GM23338 (cell line): ENCODE results near the gene CHD9. TPM values are rescaled to one million over a fixed set of nuclear protein-coding genes. Genes with fewer than 3 reads are reported as not detected.

Source experiments
- ATAC-seq: fragments of 200-7000 bp; cut with Tn5 transposase; 3 replicates; pipeline ENCODE4 v1.9.1; 2020
- DNase-seq: peaks from one replicate; pipeline ENCODE4 v3.0.0-alpha.2; 2015; ENCODE audit warnings: low spot score
- H2AFZ ChIP-seq: fragments of 200-600 bp; sonication (generic); 2 replicates; pipeline ENCODE4 v1.8.0; 2016; ENCODE audit warnings: antibody characterized with exemption, mild to moderate bottlenecking, moderate library complexity
- H3F3A ChIP-seq: fragments of 200-600 bp; sonication (generic); replicated peaks from 2 replicates; pipeline ENCODE4 v1.8.0; 2017; ENCODE audit warnings: antibody characterized with exemption, mixed run types, low read depth
- H3K27ac ChIP-seq: fragments of 200-600 bp; sonication (generic); 2 replicates; pipeline ENCODE4 v1.6.1; 2016; ENCODE audit warnings: low read depth
- H3K27me3 ChIP-seq: fragments of 200-600 bp; sonication (generic); 2 replicates; pipeline ENCODE4 v1.8.0; 2016; ENCODE audit warnings: mild to moderate bottlenecking, mixed run types, moderate library complexity; ENCODE audit not compliant: insufficient read depth
- H3K36me3 ChIP-seq: fragments of 200-600 bp; sonication (generic); 2 replicates; pipeline ENCODE4 v1.8.0; 2016; ENCODE audit warnings: mild to moderate bottlenecking; ENCODE audit not compliant: insufficient read depth
- H3K4me1 ChIP-seq: fragments of 200-600 bp; sonication (generic); 2 replicates; pipeline ENCODE4 v1.8.0; 2016; ENCODE audit warnings: mild to moderate bottlenecking, moderate library complexity; ENCODE audit not compliant: insufficient read depth
- H3K4me2 ChIP-seq: fragments of 200-600 bp; sonication (generic); 2 replicates; pipeline ENCODE4 v1.7.1; 2017; ENCODE audit warnings: mixed run types
- H3K4me3 ChIP-seq: fragments of 200-600 bp; sonication (generic); 2 replicates; pipeline ENCODE4 v1.6.1; 2016; ENCODE audit warnings: mixed run types
- H3K79me2 ChIP-seq: fragments of 200-600 bp; sonication (generic); replicated peaks from 2 replicates; pipeline ENCODE4 v1.8.0; 2017; ENCODE audit warnings: mild to moderate bottlenecking; ENCODE audit not compliant: insufficient read depth
- H3K9me2 ChIP-seq: fragments of 200-600 bp; sonication (generic); 2 replicates; pipeline ENCODE4 v1.8.0; 2017; ENCODE audit not compliant: insufficient read depth
- H4K20me1 ChIP-seq: fragments of 200-600 bp; sonication (generic); replicated peaks from 2 replicates; pipeline ENCODE4 v1.8.0; 2017; ENCODE audit warnings: mild to moderate bottlenecking; ENCODE audit not compliant: insufficient read depth
- H3K27ac Mint-ChIP-seq: 2 replicates; pipeline ENCODE4 v1.8.0; 2020; ENCODE audit warnings: inconsistent platforms, mild to moderate bottlenecking, moderate library complexity, mixed read lengths
- H3K27me3 Mint-ChIP-seq: 3 replicates; pipeline ENCODE4 v1.8.0; 2022; ENCODE audit warnings: low read depth, mild to moderate bottlenecking, moderate library complexity, mixed read lengths, inconsistent platforms; ENCODE audit not compliant: insufficient read depth, poor library complexity
- H3K36me3 Mint-ChIP-seq: 3 replicates; pipeline ENCODE4 v1.8.0; 2021; ENCODE audit warnings: low read depth, mild to moderate bottlenecking, inconsistent platforms, moderate library complexity, mixed read lengths
- H3K4me1 Mint-ChIP-seq: 3 replicates; pipeline ENCODE4 v1.8.0; 2020; ENCODE audit warnings: mild to moderate bottlenecking, inconsistent platforms, mixed read lengths
- H3K4me3 Mint-ChIP-seq: 3 replicates; pipeline ENCODE4 v1.8.0; 2021; ENCODE audit warnings: moderate library complexity, mild to moderate bottlenecking, inconsistent platforms, mixed read lengths
- H3K9me3 Mint-ChIP-seq: 3 replicates; pipeline ENCODE4 v1.8.0; 2020; ENCODE audit warnings: moderate library complexity, mild to moderate bottlenecking, inconsistent platforms, mixed read lengths
- CREB1 ChIP-seq: fragments of 250-450 bp; sonication (Bioruptor Pico); IDR thresholded peaks from 2 replicates; pipeline ENCODE4 v1.5.0; 2020; ENCODE audit warnings: low read depth, mild to moderate bottlenecking, moderate library complexity
- EZH2 ChIP-seq: fragments of 200-600 bp; sonication (generic); IDR thresholded peaks from one replicate; pipeline ENCODE4 v1.8.0; 2017; ENCODE audit warnings: antibody characterized with exemption, mild to moderate bottlenecking, low read depth; ENCODE audit not compliant: unreplicated experiment
- EZH2phosphoT487 ChIP-seq: fragments of 200-600 bp; sonication (generic); IDR thresholded peaks from one replicate; pipeline ENCODE4 v1.8.1; 2018; ENCODE audit warnings: antibody characterized with exemption; ENCODE audit not compliant: unreplicated experiment
- JUNB ChIP-seq: IDR thresholded peaks from one replicate; pipeline ENCODE4 v1.6.1; 2016; ENCODE audit warnings: antibody characterized with exemption; ENCODE audit not compliant: unreplicated experiment
- NANOG ChIP-seq: IDR thresholded peaks from 2 replicates; pipeline ENCODE4 v1.6.1; 2016; ENCODE audit warnings: antibody characterized with exemption, borderline replicate concordance
- POLR2AphosphoS5 ChIP-seq: IDR thresholded peaks from 2 replicates; pipeline ENCODE4 v1.6.1; 2016; ENCODE audit warnings: antibody characterized with exemption, low read depth
- REST ChIP-seq: IDR thresholded peaks from one replicate; pipeline ENCODE4 v1.6.1; 2018; ENCODE audit warnings: antibody characterized with exemption; ENCODE audit not compliant: unreplicated experiment
- STAT1 ChIP-seq: IDR thresholded peaks from one replicate; pipeline ENCODE4 v1.6.1; 2016; ENCODE audit warnings: antibody characterized with exemption; ENCODE audit not compliant: unreplicated experiment
- ZNF114 ChIP-seq: fragments of 250-450 bp; sonication (Bioruptor Pico); IDR thresholded peaks from 2 replicates; pipeline ENCODE4 v1.5.0; 2020; ENCODE audit warnings: mild to moderate bottlenecking, moderate library complexity
- ZNF331 ChIP-seq: fragments of 250-450 bp; sonication (Bioruptor Pico); IDR thresholded peaks from 2 replicates; pipeline ENCODE4 v1.5.0; 2020; ENCODE audit warnings: low read depth, mild to moderate bottlenecking, moderate library complexity
- ZNF462 ChIP-seq: fragments of 250-450 bp; sonication (Bioruptor Pico); IDR thresholded peaks from 2 replicates; pipeline ENCODE4 v1.5.0; 2020; ENCODE audit warnings: mild to moderate bottlenecking, moderate library complexity
- polyA plus RNA-seq: library from polyadenylated mRNA; unstranded; fragments of >200 nt; fragmentation: Nextera tagmentation; extraction: Ambion mirVana; gene quantifications from 2 replicates; pipeline ENCODE4 v1.2.1, GENCODE V29; 2016
- total RNA-seq: library from RNA; depleted of rRNA; stranded (reverse); fragments of >200 nt; shearing (Covaris generic); gene quantifications from 2 replicates; pipeline ENCODE4 v1.2.3, GENCODE V29; 2014
- TF ChIP-seq, protein P1 (sequence below), 2 experiments: fragments of 200-600 bp in 1 of 2; sonication (generic) in 1 of 2; conservative IDR thresholded peaks; 2 replicates each; pipeline versions ENCODE4 v1.5.1 to v1.6.1; 2016 to 2017; ENCODE audit warnings: antibody characterized with exemption in 2 of 2, low read depth in 2 of 2, mild to moderate bottlenecking in 2 of 2, moderate library complexity in 1 of 2
- TF ChIP-seq, protein P2 (sequence below): IDR thresholded peaks from 2 replicates; pipeline ENCODE4 v1.6.1; 2016; ENCODE audit warnings: antibody characterized with exemption

The CHD9 gene
- total and polyA plus RNA-seq, 2 experiments from 2014 or later = 18.8 to 46.6 TPM

DNA sequence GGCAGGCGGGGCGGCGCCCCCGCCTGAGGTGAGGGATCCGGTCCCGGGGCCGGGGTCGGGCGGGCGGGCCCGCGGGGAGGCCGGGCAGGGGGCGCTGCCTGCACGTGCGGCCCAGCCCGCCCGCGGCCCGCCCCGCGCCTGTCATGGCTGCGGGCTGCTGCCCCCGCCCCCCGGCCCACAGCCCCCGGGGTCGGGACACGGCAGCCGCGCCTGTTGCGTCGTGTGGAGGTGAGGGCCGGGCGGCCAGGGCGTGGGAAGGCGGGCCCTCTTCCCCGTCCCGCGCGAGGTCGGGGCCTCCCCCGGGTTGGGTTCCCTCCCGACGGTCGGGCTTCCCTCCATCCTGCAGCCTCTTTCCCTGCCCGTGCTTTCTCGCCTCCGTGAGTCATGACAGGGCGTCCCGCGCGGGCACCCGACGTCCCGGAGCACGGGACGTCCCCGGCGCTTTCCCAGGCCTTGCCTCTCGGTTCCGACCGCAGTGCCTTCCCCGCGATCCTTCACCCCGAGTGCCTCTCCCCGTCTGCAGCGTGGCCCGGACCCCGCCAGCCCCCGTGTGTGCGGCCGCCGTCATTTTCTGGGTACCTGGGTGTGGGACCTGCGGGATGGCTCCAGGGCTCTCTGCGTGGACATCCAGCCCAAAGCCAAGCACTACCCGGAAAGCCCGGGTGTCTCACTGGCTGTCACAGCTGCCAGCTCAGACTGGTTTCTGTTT, 76.7 kb downstream of the CHD9 start (continued):
- TF ChIP-seq ZNF462 (CRISPR knock-in tag) = no peak

DNA sequence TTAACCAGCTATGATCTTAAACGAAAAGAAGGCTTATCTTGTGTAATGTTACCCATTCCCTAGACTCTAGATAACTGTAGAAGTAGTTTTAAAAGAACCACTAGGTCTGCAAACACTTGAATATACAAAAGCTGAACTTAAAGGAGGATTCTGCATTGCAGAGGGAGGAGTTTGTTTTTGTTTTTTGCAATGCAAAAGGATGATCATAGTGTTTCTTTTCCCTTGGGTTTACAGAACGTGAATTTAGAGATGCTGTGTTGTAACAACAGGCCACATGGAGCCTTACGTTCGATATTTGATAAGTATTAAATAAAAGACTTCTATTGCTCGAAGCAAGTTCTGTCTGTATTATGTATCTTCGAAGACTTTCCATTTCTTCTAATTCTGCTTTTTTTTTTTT, 77.6 kb downstream of the CHD9 start:
- Histone ChIP-seq H3K27me3 (no peaks in the 10 kb centered on the region), H3K27ac (no peak overlapping the region), H4K20me1 (0 out of 2 replicates have a peak, but pooled peaks cover 4% of the 10 kb centered on the region), H3K79me2 (peaks cover 11% of the 10 kb centered on the region), H3K36me3 (no peaks in the 10 kb centered on the region), H3K4me2 (peak overlapping the region; percentile 88), H2AFZ (no peak overlapping the region), H3K4me1 (peaks cover 21% of the 10 kb centered on the region), H3K4me3 (peak overlapping the region; percentile 77; the same call in 1 of the 2 replicates), H3K9me2 (no peaks in the 10 kb centered on the region), H3F3A (peaks cover 7% of the 10 kb centered on the region)
- no peaks in the 10 kb centered on the region; the same call in 2 of the 3 replicates for H3K36me3 Mint-ChIP-seq
- no peak overlapping the region for H3K27ac Mint-ChIP-seq
- peaks cover 17% of the 10 kb centered on the region for H3K4me1 Mint-ChIP-seq
- DNase-seq (no peak), ATAC-seq (no peak)
- H3K4me3 Mint-ChIP-seq = peak overlapping the region; percentile 81
- H3K9me3 Mint-ChIP-seq = no peaks in the 10 kb centered on the region; the same call in 2 of the 3 replicates
- peaks cover 5% of the 10 kb centered on the region for H3K27me3 Mint-ChIP-seq
- TF ChIP-seq CREB1 (no peak), ZNF331 (no peak), JUNB (no peak), EZH2phosphoT487 (no peak), EZH2 (no peak), REST (no peak), STAT1 (no peak), NANOG (no peak), POLR2AphosphoS5 (no peak), ZNF114 (CRISPR knock-in tag) (no peak)
- TF ChIP-seq, protein P1, sequence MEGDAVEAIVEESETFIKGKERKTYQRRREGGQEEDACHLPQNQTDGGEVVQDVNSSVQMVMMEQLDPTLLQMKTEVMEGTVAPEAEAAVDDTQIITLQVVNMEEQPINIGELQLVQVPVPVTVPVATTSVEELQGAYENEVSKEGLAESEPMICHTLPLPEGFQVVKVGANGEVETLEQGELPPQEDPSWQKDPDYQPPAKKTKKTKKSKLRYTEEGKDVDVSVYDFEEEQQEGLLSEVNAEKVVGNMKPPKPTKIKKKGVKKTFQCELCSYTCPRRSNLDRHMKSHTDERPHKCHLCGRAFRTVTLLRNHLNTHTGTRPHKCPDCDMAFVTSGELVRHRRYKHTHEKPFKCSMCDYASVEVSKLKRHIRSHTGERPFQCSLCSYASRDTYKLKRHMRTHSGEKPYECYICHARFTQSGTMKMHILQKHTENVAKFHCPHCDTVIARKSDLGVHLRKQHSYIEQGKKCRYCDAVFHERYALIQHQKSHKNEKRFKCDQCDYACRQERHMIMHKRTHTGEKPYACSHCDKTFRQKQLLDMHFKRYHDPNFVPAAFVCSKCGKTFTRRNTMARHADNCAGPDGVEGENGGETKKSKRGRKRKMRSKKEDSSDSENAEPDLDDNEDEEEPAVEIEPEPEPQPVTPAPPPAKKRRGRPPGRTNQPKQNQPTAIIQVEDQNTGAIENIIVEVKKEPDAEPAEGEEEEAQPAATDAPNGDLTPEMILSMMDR (conservative IDR thresholded peaks at IDR 0.05; ENCODE audit: low read depth in 2 of 2) = no peak
- TF ChIP-seq, protein P2, sequence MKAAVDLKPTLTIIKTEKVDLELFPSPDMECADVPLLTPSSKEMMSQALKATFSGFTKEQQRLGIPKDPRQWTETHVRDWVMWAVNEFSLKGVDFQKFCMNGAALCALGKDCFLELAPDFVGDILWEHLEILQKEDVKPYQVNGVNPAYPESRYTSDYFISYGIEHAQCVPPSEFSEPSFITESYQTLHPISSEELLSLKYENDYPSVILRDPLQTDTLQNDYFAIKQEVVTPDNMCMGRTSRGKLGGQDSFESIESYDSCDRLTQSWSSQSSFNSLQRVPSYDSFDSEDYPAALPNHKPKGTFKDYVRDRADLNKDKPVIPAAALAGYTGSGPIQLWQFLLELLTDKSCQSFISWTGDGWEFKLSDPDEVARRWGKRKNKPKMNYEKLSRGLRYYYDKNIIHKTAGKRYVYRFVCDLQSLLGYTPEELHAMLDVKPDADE = no peak
